22Rv1 (cell line): ENCODE data around the gene MPO.

Source experiments
- CTCF ChIP-seq: fragments of 450-650 bp; IDR thresholded peaks from 2 replicates; pipeline ENCODE4 v1.5.1; 2017; ENCODE audit warnings: mild to moderate bottlenecking
- ZFX ChIP-seq: fragments of 450-650 bp; IDR thresholded peaks from 2 replicates; pipeline ENCODE4 v1.6.1; 2017; ENCODE audit warnings: antibody characterized with exemption, borderline replicate concordance

GRCh38 chr17:58234512-58234911 lies 46.2 kb downstream of the MPO start:
- TF ChIP-seq CTCF (no peak), ZFX (no peak)
